SK-N-MC (cell line): ENCODE data around the gene CAB39L.

ENCODE experiments used
- EZH2 ChIP-seq: fragments of 200-600 bp; sonication (generic); IDR thresholded peaks from one replicate; pipeline ENCODE4 v1.6.1; 2017; ENCODE audit warnings: antibody characterized with exemption
- FOXP2 ChIP-seq: optimal IDR thresholded peaks from 2 replicates; pipeline ENCODE3; 2011; ENCODE audit warnings: mild to moderate bottlenecking, moderate library complexity; ENCODE audit not compliant: insufficient read depth; ENCODE audit errors: extremely low read length, control extremely low read depth
- POLR2AphosphoS5 ChIP-seq: IDR thresholded peaks from 2 replicates; pipeline ENCODE4 v1.6.1; 2012; ENCODE audit warnings: mild to moderate bottlenecking, low read depth, low read length, borderline replicate concordance

DNA sequence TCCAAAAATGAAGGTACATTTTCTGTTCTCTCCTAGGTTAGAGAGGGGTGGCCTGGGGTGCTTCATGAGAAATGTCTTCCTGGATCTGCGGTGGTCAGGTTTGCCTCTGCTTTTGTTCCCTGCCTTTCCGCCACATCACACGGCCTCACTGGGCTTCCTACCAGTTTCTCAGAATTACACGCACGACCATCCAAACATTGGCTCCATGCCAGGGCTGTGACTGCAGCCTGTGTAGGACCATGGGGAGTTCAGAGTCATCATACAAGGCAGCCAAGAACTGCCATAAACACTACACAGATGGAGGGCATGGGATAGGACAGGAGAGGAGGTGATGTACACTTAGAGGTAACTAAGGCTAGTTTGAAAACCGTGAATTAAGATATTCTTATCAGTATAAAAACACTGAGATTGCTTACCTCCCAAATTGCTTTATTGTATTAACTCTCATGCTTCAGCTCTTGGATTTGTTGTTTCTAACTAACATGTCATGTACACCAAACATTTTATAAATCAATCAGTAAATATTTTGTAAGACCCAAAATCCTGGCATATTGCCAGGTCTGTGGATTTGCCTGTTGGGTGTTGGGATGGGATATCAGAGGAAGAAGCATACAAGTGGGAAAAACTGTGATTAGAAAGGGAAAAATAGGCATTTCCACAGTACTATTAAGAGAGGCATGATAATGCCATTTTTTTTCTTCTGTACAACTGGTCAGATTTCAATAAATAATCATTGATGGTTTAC is 150.9 kb downstream of the CAB39L start:
- TF ChIP-seq EZH2 (no peak), POLR2AphosphoS5 (no peak), FOXP2 (no peak)
